DMS114 treated with DMSO at 0.1 percent for 48 hours (cell line): ENCODE measurements around the gene CD2AP.

Experiments used
- DNase-seq: peaks from one replicate; lab custom pipeline; 2025; ENCODE audit not compliant: unreplicated experiment; lab: John Stamatoyannopoulos, UW

The CD2AP gene

DNA sequence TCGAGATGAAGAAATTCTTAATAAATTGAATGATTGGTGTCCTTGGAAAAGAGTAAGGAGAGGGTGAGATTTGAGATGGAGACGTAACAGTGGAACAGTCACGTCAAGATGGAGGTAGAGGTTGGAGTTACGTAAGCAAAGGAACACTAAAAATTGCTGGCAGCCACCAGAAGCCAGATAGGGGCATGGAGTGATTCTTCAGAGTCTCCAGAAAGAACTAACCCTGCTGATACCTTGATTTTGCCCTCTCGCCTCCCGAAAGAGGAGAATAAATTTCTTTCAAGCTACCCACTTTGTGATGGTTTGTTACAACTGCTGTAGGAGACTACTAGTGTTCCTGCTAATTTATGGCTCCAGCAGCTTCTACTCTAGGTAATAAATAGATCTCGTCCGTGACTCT, 17.6 kb downstream of the CD2AP start:
- DNase-seq: no peak

- DNase-seq: no peak
These were observed 18.5 kb downstream of the CD2AP start for GRCh38 chr6:47495954-47496545.

- no peak for DNase-seq
These were observed 19.5 kb downstream of the CD2AP start for GRCh38 chr6:47496935-47497579.

DNA sequence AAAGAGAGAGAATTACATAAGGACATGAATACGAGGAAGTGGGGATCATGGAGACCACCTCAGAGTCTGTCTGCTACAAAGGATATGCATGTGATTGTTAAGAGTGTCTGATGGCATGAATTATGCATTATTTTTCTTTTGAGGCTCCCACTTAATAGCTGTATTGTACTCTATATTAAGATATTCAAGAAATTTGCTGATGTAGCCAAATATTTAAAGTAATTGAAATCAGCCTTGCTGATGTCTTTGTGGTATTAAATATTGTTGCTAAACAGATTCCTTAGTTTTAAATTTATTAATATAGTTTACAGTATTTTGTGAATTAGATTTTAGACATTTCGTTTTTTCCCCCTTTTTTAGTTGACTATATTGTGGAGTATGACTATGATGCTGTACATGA, 25.3 kb downstream of the CD2AP start:
- no peak for DNase-seq

- DNase-seq: no peak
These were observed 32.3 kb downstream of the CD2AP start for GRCh38 chr6:47509937-47510336.

- DNase-seq: no peak
These were observed 35.3 kb downstream of the CD2AP start for GRCh38 chr6:47512872-47513271.

GRCh38 chr6:47519279-47519678, 41.7 kb downstream of the CD2AP start:
- no peak for DNase-seq

DNA sequence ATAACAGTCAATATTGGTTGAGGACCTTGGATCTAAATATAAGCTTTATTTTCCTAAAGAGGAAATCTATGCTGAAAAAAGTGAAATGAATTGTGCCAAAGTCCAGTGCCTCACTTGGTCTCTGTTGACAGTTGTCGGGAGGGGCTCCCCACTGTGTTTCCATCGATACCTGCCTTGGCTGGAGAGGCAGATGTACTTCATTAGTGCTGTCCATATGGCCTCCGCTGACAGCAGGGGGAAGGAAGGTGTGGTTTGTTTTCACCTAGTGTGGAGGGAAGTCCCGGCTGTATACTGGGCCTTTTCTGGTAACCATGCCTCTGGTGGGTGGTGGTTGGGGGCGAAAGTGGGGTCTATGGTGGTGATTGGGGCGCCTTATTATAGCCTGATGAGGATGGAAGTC, 42.7 kb downstream of the CD2AP start:
- no peak for DNase-seq

DNA sequence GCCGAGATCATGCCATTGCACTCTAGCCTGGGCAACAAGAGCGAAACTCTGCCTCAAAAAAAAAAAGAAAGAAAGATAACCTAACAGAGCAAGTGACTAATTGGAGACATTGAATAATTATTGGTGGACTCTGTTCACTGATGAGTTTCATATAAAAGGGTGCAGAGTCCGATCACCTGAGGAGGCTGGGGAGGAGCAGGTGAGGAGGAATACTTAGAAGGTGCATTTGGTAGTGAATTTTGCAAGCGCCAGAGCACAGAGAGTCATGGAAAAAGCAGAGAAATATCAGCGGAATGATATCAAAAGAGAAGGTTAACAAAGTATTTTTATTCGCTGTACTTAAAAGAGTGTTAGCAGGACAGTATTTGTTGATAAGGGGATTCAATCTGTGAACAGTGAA, 44.4 kb downstream of the CD2AP start:
- DNase-seq: no peak

DNA sequence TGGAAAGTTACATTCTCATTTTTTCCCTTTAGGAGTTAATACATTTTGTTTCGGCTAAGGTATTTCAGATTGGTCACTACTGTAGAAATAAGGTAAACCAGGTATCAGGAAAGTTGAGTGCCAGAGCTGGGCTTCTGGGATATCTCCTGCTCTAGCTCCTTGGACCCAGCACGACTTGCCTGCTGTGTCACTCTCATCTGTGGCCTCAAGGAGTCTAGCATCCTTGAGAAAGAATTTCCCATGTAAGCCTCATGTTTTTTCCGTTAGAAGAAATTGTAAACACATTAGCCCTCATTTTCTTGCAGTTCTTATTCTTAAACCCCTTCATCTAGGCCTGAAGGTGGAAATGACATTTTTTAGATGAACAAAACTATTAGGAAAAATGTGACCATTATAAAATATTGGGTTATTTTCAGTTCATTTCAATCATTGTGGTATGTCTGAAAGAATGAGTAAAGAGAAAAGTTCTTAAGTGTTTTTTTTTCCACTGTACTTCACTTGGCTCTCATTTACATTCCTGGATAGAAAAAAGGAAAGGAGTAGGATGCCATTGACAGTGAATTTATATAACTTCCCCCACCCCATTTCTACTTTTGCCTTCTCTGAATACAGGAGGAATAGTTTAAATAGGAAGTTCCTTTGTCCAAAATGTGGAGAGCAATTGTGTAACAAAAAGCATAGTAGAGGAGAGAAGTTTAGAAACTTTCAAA, 46.7 kb downstream of the CD2AP start:
- no peak for DNase-seq

- no peak for DNase-seq
These were observed 47.9 kb downstream of the CD2AP start for GRCh38 chr6:47525330-47526057.

DNA sequence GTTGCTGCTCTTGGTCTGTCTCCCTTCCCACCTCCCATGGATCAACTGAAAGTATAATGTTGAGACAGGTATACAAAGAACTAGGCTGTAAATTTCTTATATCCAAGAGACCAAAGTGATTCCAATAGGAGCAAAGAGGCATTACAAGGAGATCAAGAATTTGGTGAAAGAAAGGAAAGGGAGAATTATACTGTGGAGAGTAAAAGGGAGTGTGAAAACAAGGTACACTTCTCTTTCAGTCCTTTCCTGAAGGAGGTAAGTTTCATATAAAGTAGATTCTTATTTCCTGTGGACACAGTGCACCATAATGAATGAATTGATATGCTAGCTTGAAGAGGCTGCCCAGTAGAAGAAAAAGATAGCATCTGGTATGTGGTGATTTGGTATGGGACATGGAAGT, 49.7 kb downstream of the CD2AP start:
- no peak for DNase-seq

DNA sequence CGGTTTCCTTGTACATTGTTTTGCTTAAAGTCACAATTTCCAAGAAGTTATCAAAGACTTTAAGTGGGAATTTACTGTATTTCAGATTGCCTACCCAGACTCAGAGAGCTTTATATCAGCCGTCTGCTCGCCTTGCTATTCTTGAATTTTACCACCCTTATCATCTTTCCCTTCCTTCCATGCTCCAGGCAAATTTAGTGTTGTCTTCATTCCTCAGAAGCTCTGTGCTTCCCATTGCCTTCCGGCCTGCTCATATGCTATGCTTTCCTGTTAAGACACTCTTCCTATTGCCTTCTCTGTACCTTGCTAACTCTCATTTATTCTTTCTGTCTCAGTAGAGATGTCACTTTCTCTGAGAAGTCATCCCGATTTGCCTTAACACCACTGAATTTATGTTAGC, 52.1 kb downstream of the CD2AP start:
- DNase-seq: no peak

DNA sequence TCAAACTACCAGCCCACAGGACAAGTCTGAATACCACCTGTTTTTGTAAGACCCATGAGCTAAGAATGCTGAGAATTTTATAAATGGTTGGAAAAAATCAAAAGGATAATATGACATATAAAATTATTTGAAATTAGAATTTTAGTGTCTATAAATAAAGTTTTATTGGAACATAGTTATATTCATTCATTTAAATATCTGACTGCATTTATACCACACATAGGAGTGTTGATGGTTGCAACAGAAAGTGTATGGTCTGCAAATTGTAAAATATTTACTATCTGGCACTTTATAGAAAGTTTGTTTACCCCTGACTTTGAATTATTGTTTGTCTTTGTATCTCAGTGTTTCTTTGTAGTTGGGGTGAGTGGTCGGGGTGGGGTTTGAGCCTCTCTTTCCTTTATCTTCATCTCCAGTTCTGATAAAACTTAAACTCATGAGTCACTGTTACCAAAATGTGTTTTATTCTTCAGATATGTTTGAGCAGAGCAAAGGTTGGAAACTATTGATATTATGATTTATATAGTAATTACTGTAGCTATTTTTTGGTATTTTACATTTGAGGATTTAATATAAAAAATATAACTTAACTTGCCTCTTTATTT, 55.5 kb downstream of the CD2AP start:
- DNase-seq: no peak

DNA sequence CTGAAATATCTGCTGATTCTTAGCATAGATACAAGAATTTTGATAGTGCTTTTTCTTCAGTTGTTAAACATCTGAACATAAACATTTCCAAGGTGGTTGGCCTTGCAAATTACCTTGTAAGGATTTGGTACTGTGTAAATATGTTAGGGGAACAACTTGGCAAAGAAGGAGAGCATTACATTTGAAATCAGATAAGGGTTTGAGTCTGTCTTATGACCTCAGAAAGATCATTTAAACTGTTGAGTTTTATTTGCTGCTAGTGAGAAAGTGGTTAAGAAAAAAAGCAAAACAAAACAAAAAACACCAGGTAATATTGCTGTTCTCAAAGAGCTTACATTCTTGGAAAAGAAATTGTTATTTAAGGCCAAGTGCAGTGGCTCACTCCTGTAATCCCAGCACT, 56.5 kb downstream of the CD2AP start:
- DNase-seq: no peak

DNA sequence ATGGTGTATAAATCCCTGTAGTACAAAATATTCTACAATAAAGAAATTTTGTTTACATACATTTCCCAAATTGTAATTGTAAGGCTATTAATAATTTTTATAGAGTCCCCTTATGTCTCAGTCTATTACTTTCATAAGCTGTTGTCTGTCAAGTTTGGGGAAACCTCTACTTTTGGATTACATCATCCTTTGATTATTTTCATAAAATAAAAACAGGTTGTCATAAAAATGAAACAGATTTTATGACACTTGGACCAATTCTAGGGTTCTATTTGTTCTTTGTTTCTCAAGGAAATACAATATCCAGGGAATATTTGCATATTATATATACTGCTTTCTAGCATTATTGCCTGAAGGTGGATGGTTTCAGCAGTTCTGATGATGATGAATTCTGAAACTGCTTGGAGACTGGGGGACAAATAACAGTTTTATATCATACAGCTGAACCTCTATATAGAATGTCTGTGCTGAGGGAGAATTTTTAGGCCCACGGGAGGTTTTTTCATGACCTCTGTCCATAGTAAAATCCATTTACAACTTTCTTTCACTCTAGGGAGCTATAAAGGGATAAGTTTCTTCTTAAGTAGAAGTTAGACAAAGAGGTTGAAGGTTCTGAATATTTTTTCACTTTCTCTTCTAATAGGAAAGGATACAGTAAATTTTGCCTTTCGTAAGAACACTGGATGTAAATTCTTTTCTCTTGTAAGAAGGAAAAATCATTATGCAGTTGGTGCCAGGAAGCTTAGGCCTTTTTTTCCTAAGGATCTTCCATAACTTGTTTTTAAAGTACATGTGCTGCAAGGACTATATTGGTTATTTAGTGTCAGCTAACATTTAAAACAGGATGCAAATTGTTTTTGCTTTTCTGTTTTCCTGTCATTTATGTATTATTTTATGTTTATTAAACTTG, 58.0 kb downstream of the CD2AP start:
- DNase-seq: no peak

GRCh38 chr6:47536816-47537401, 59.3 kb downstream of the CD2AP start:
- no peak for DNase-seq

DNA sequence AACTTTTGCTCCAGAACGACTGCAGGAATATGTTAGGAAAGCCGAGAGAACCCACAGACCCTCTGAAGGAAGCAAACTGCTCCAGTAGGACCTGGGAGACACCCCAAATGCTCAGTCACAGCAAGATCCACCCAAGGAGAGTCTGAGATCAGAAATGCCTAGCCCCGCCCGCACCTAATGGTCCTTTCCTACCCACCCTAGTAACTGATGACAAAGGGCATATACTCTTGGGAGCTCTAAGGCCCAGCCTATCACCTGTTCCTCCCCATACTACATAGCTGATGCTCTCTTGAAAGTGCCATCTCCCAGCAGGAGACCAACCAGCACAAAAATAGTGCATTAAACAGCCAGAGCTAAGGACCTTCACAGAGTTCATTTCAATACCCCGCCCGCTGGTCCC, 67.6 kb downstream of the CD2AP start:
- DNase-seq: no peak

GRCh38 chr6:47551670-47552069, 74.1 kb downstream of the CD2AP start:
- no peak for DNase-seq

DNA sequence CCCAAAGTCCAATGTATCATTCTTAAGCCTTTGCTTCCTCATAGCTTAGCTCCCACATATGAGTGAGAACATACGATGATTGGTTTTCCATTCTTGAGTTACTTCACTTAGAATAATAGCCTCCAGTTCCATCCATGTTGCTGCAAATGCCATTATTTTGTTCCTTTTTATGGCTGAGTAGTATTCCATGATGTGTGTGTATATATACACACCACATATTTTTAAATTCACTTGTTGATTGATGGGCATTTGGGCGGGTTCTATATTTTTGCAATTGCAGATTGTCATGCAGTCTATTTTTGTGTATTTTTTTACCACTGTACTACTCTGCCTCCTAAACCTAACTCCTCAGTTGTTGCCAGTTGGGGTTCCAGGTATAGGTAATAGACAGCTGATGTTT, 74.7 kb downstream of the CD2AP start:
- DNase-seq: no peak
